ENCODE results near the gene PRSS56. TPM values are rescaled to one million over a fixed set of nuclear protein-coding genes. Genes with fewer than 3 reads are reported as not detected.

The PRSS56 gene
- not detected for total RNA-seq
- polyA plus RNA-seq (ENCODE audit: insufficient read depth, low read depth, low replicate concordance): not detected
- long read RNA-seq, donor 1: 0 reads
- long read RNA-seq, donor 2: 0 reads
- long read RNA-seq, donor 3: 0 reads
- long read RNA-seq, donor 4: 0 reads
- long read RNA-seq, donor 5: 0 reads
- long read RNA-seq, donor 6: 0 reads
- long read RNA-seq, donor 7: 0 reads
- long read RNA-seq, donor 8: 0 reads
- long read RNA-seq, donor 9: 0 reads
- long read RNA-seq, donor 10: 0 reads

DNA sequence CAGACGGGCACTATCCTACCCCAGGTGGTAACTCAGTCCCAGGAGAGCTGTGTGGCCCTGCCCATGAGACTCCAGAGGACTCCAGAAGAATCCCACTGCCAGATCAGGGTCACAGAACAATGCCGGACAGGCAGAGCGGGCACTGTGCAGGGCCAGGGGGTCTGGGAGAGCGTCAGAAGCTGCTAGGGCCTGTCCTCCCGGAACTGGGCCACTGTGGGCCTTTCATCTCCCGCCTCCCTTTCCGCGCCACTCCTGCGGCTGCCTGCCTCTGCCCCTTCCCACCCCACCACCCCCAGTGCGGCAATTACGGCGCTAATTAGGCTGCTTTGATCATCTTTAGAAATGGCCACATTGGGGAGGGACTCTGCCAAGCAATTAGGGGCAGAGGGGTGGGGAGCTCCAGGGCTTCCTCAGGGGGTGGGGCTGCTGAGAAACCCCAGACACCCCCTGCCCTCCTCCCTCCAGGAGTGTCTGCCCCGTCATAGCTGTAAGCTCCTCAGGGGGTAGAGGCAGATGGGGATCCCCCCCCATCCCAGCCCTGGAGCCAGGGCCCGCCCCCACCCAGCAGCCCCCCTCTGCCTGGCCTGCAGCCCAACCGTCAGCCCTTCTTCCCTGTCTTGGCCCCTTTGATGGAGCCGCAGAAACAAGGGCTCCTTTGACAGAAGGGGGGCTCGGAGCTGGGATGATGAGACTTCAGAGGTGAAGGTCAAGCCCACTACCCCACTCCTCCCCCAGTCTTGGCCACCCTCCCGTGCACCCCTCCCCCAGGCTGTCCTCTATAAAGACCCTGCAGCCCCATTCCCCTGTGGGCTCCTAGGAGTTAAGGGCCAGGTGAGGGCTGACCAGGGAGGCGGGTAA, at the start of gene PRSS56:
TSS of gene PRSS56 (plus strand) at position 808 of the 858 bp plus-strand sequence. CDS start 211 bp downstream, outside the sequence.
- no peak for DNase-seq
- no peak for FAIRE-seq
- intact Hi-C loops (cut with DNase I): no loop called here

GRCh38 chr2:232473467-232473890, 46.7 kb upstream of the PRSS56 start:
- DNase-seq (peak in 4 of 5 donors; percentile 67 to 87 (median 78)), FAIRE-seq (no peak)
- TF ChIP-seq, protein P1, sequence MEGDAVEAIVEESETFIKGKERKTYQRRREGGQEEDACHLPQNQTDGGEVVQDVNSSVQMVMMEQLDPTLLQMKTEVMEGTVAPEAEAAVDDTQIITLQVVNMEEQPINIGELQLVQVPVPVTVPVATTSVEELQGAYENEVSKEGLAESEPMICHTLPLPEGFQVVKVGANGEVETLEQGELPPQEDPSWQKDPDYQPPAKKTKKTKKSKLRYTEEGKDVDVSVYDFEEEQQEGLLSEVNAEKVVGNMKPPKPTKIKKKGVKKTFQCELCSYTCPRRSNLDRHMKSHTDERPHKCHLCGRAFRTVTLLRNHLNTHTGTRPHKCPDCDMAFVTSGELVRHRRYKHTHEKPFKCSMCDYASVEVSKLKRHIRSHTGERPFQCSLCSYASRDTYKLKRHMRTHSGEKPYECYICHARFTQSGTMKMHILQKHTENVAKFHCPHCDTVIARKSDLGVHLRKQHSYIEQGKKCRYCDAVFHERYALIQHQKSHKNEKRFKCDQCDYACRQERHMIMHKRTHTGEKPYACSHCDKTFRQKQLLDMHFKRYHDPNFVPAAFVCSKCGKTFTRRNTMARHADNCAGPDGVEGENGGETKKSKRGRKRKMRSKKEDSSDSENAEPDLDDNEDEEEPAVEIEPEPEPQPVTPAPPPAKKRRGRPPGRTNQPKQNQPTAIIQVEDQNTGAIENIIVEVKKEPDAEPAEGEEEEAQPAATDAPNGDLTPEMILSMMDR (IDR thresholded peaks at IDR 0.05; ENCODE audit: borderline replicate concordance, extremely low read depth, insufficient read depth): no peak
- H3K9ac ChIP-seq (ENCODE audit: low read length in 3 of 3): no peak overlapping the region
- intact Hi-C loops (cut with DNase I): no loop called here
- H3K27ac ChIP-seq (ENCODE audit: low read depth in 2 of 2, low read length in 2 of 2): no peak overlapping the region
- no peaks in the 10 kb centered on the region for H3K27me3 ChIP-seq (ENCODE audit: control insufficient read depth, insufficient read depth, low read length)
- peaks cover 0 to 10% (median 0%) of the 10 kb centered on the region in 3 donors for H3K9me3 ChIP-seq (ENCODE audit: control insufficient read depth in 2 of 3, insufficient read depth in 1 of 3, low read length in 3 of 3)
- no peaks in the 10 kb centered on the region for H3K4me1 ChIP-seq (ENCODE audit: control insufficient read depth in 2 of 3, insufficient read depth in 2 of 3, low read depth in 1 of 3, low read length in 3 of 3)
- no peaks in the 10 kb centered on the region for H3K36me3 ChIP-seq (ENCODE audit: control insufficient read depth in 2 of 3, insufficient read depth in 3 of 3, low read length in 3 of 3)
- H3K4me3 ChIP-seq (ENCODE audit: low read length in 3 of 3): no peak overlapping the region

More for the DNA sequence above, at the start of gene PRSS56:
- Histone ChIP-seq H3K9me3 (ENCODE audit: control insufficient read depth in 2 of 3, insufficient read depth in 1 of 3, low read length in 3 of 3) (no peaks in the 10 kb centered on the region), H3K4me1 (ENCODE audit: control insufficient read depth in 2 of 3, insufficient read depth in 2 of 3, low read depth in 1 of 3, low read length in 3 of 3) (peaks cover 0 to 3% (median 0%) of the 10 kb centered on the region in 3 donors), H3K9ac (ENCODE audit: low read length in 3 of 3) (no peak within 1 kb of the TSS), H3K27me3 (ENCODE audit: control insufficient read depth, insufficient read depth, low read length) (peaks cover 5% of the 10 kb centered on the region), H3K36me3 (ENCODE audit: control insufficient read depth in 2 of 3, insufficient read depth in 3 of 3, low read length in 3 of 3) (no peaks in the 10 kb centered on the region), H3K4me3 (ENCODE audit: low read length in 3 of 3) (no peak within 1 kb of the TSS), H3K27ac (ENCODE audit: low read depth in 2 of 2, low read length in 2 of 2) (no peak within 1 kb of the TSS)
- TF ChIP-seq, protein P1 (IDR thresholded peaks at IDR 0.05; ENCODE audit: borderline replicate concordance, extremely low read depth, insufficient read depth): no peak

DNA sequence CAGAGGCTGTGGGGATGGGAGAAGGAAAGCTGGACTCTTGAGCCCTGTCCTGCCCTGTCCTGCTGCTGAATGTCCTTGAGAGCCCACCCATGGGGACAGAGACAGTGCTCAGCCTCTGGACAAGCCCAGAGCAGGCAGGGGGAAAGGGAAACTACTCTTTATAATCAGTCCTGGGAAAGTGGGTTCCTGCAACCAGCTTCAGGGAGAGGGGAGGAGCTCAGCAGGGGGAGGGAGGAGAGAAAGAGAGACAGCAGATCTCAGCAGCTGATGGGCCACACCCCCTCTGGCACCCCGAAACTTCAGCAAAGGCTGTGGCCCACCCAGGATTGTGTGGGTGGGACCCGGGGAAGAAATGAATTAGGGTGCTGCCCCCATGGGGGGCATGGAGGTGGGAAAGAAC, 44.1 kb upstream of the PRSS56 start:
- intact Hi-C loops (cut with DNase I): no loop called here
- Histone ChIP-seq H3K27me3 (ENCODE audit: control insufficient read depth, insufficient read depth, low read length) (no peaks in the 10 kb centered on the region), H3K4me3 (ENCODE audit: low read length in 3 of 3) (no peak overlapping the region), H3K27ac (ENCODE audit: low read depth in 2 of 2, low read length in 2 of 2) (no peak overlapping the region), H3K4me1 (ENCODE audit: control insufficient read depth in 2 of 3, insufficient read depth in 2 of 3, low read depth in 1 of 3, low read length in 3 of 3) (no peaks in the 10 kb centered on the region), H3K9ac (ENCODE audit: low read length in 3 of 3) (no peak overlapping the region), H3K36me3 (ENCODE audit: control insufficient read depth in 2 of 3, insufficient read depth in 3 of 3, low read length in 3 of 3) (no peaks in the 10 kb centered on the region), H3K9me3 (ENCODE audit: control insufficient read depth in 2 of 3, insufficient read depth in 1 of 3, low read length in 3 of 3) (peaks cover 0 to 10% (median 0%) of the 10 kb centered on the region in 3 donors)
- TF ChIP-seq, protein P1 (IDR thresholded peaks at IDR 0.05; ENCODE audit: borderline replicate concordance, extremely low read depth, insufficient read depth): no peak
- FAIRE-seq: no peak
- DNase-seq: peak in 1 of 5 donors; percentile 26

Data from kidney (tissue), 22 donors.